H1 (cell line): ENCODE results near the gene GSX1. TPM values are rescaled to one million over a fixed set of nuclear protein-coding genes. Genes with fewer than 3 reads are reported as not detected.

Source experiments
- CBX5 ChIP-seq: fragments of 300-800, 300-1000 bp; sonication (generic); IDR thresholded peaks from 2 replicates; pipeline ENCODE4 v1.7.1; 2016; ENCODE audit warnings: antibody characterized with exemption, low read length, low read depth
- SIRT6 ChIP-seq: IDR thresholded peaks from one replicate; pipeline ENCODE4 v1.7.1; 2012; ENCODE audit warnings: low read length, inconsistent platforms
- polyA plus RNA-seq, 7 experiments: library from polyadenylated mRNA; depleted of rRNA in 3 of 7; stranded (reverse) in 5 of 7; unstranded in 2 of 7; fragments of >200 nt in 5 of 7; fragments of 200-250 nt in 2 of 7; gene quantifications; 1 replicate in 5 of 7; 2 replicates in 1 of 7; 4 replicates in 1 of 7; pipeline versions ENCODE4 v1.2.1 to v1.2.3, GENCODE V29; 2011 to 2013; ENCODE audit warnings: missing spikeins in 2 of 7, mixed read lengths in 2 of 7
- total RNA-seq: library from RNA; stranded (reverse); fragmentation: NEBNext Ultra II Directional; extraction: Animal tissue kit (Norgen Biotek cat#: 25700); gene quantifications from 2 replicates; pipeline ENCODE4 v1.2.1, GENCODE V29; 2021

The GSX1 gene
- total and polyA plus RNA-seq, 2 of the 8 experiments (the other 6 are each of a cell fraction or from before 2014, with no cell fraction given) = not detected

- TF ChIP-seq CBX5 (no peak), SIRT6 (no peak)
- TF ChIP-seq, all 59 proteins: peak for 0
Observed at GRCh38 chr13:27774651-27775050, 17.6 kb upstream of the GSX1 start (continued).
